Left hindlimb (tissue), 1 donor: ENCODE data around the gene NLRC5.
A peak's percentile ranks its signal among the peaks of the same experiment; 100 is the strongest.
"Not testable (repeated sequence)": the region's sequence is repeated elsewhere in the genome, so short reads cannot be mapped to it uniquely, and the experiment has no call there.

Source experiments
- DNase-seq: peaks from one replicate; pipeline ENCODE4 v3.0.0-alpha.2; 2018

Gene NLRC5

GRCh38 chr16:57084257-57084770 is 95.0 kb downstream of the NLRC5 start:
- peak; percentile 70 for DNase-seq

GRCh38 chr16:57084996-57085395 is 95.6 kb downstream of the NLRC5 start:
- DNase-seq = no peak

GRCh38 chr16:57087003-57087402 is 97.6 kb downstream of the NLRC5 start:
- DNase-seq = no peak

GRCh38 chr16:57089406-57089805 is 100.0 kb downstream of the NLRC5 start:
- no peak for DNase-seq

GRCh38 chr16:57091200-57091974 is 102.0 kb downstream of the NLRC5 start:
- DNase-seq = peak; percentile 53

GRCh38 chr16:57091975-57092785 is 102.8 kb downstream of the NLRC5 start, which contains the start of gene CPNE2:
TSS of gene CPNE2 (plus strand) at chr16:57092583. CDS start at chr16:57110743, 18,160 bp downstream.
- peak; percentile 78 for DNase-seq

- peak; percentile 53 for DNase-seq
These were observed 103.5 kb downstream of the NLRC5 start for GRCh38 chr16:57092786-57093411.

GRCh38 chr16:57093666-57094564 is 104.6 kb downstream of the NLRC5 start:
- DNase-seq = no peak

GRCh38 chr16:57094911-57095310 is 105.6 kb downstream of the NLRC5 start:
- DNase-seq = no peak

GRCh38 chr16:57096192-57096591 is 106.8 kb downstream of the NLRC5 start:
- no peak for DNase-seq

- DNase-seq = no peak
These were observed 107.4 kb downstream of the NLRC5 start for GRCh38 chr16:57096793-57097192.

GRCh38 chr16:57098188-57098841 is 109.0 kb downstream of the NLRC5 start:
- no peak for DNase-seq

- DNase-seq = not testable (repeated sequence)
These were observed 110.6 kb downstream of the NLRC5 start for GRCh38 chr16:57099965-57100364.

- no peak for DNase-seq
These were observed 111.1 kb downstream of the NLRC5 start for GRCh38 chr16:57100445-57100844.

- no peak for DNase-seq
These were observed 113.8 kb downstream of the NLRC5 start for GRCh38 chr16:57102888-57103851.

- no peak for DNase-seq
These were observed 115.3 kb downstream of the NLRC5 start for GRCh38 chr16:57104706-57105105.

- no peak for DNase-seq
These were observed 115.8 kb downstream of the NLRC5 start for GRCh38 chr16:57105184-57105583.

GRCh38 chr16:57106767-57107166 is 117.4 kb downstream of the NLRC5 start:
- DNase-seq = no peak

- no peak for DNase-seq
These were observed 118.1 kb downstream of the NLRC5 start for GRCh38 chr16:57107321-57107922.

- no peak for DNase-seq
These were observed 119.1 kb downstream of the NLRC5 start for GRCh38 chr16:57108432-57108831.
